Ectodermal cell (in vitro differentiated cells): ENCODE measurements around the gene LARP4.
"Not testable (repeated sequence)": the region's sequence is repeated elsewhere in the genome, so short reads cannot be mapped to it uniquely, and the experiment has no call there.

Source experiments
- H3K27ac ChIP-seq: 2 replicates; pipeline ENCODE4 v1.7.0; 2013; ENCODE audit warnings: mild to moderate bottlenecking, low read depth, low read length; ENCODE audit not compliant: insufficient read depth, poor library complexity, severe bottlenecking
- H3K27me3 ChIP-seq: 2 replicates; pipeline ENCODE4 v1.7.0; 2013; ENCODE audit warnings: mild to moderate bottlenecking, low read length; ENCODE audit not compliant: insufficient read depth, control insufficient read depth, poor library complexity, severe bottlenecking
- H3K36me3 ChIP-seq: one replicate; pipeline ENCODE4 v1.7.0; 2013; ENCODE audit warnings: low read length; ENCODE audit not compliant: control insufficient read depth, insufficient read depth
- H3K4me1 ChIP-seq: one replicate; pipeline ENCODE4 v1.7.0; 2013; ENCODE audit warnings: low read length; ENCODE audit not compliant: control insufficient read depth, insufficient read depth
- H3K4me3 ChIP-seq: 2 replicates; pipeline ENCODE4 v1.7.0; 2013; ENCODE audit warnings: low read depth, low read length, control low read depth; ENCODE audit not compliant: insufficient read depth
- H3K9me3 ChIP-seq: 2 replicates; pipeline ENCODE4 v1.7.0; 2013; ENCODE audit warnings: mild to moderate bottlenecking, low read length, moderate library complexity; ENCODE audit not compliant: control insufficient read depth
- WGBS, 2 experiments: methylation state at CpG; one replicate each; pipeline ENCODE4 v1.1.7; 2013; ENCODE audit warnings: missing lambda C conversion rate in 2 of 2; 5-methylcytosine and 5-hydroxymethylcytosine counted together

Gene LARP4

GRCh38 chr12:50521781-50522180, 121.1 kb downstream of the LARP4 start:
- H3K4me1 ChIP-seq, H3K27me3 ChIP-seq, H3K9me3 ChIP-seq, H3K4me3 ChIP-seq, H3K36me3 ChIP-seq, H3K27ac ChIP-seq: not testable (repeated sequence)
- 98 to 100% methylated on average over 3 of the region's 4 CpGs for WGBS, 2 experiments

GRCh38 chr12:50523772-50524171, 123.1 kb downstream of the LARP4 start:
- Histone ChIP-seq H3K9me3 (no peaks in the 10 kb centered on the region), H3K4me1 (no peaks in the 10 kb centered on the region), H3K27ac (no peak overlapping the region), H3K36me3 (no peaks in the 10 kb centered on the region), H3K4me3 (no peak overlapping the region), H3K27me3 (no peaks in the 10 kb centered on the region)
- 94 to 95% methylated on average over 1 of the region's 1 CpG for WGBS, 2 experiments

GRCh38 chr12:50524621-50525020, 123.9 kb downstream of the LARP4 start:
- 91 to 100% methylated on average over 2 of the region's 2 CpGs for WGBS, 2 experiments
- no peaks in the 10 kb centered on the region for H3K9me3 ChIP-seq
- no peaks in the 10 kb centered on the region for H3K4me1 ChIP-seq
- H3K27ac ChIP-seq: no peak overlapping the region
- no peaks in the 10 kb centered on the region for H3K36me3 ChIP-seq
- no peaks in the 10 kb centered on the region for H3K27me3 ChIP-seq
- no peak overlapping the region for H3K4me3 ChIP-seq

GRCh38 chr12:50525422-50525821, 124.7 kb downstream of the LARP4 start:
- Histone ChIP-seq H3K4me1 (peaks cover 2% of the 10 kb centered on the region), H3K9me3 (no peaks in the 10 kb centered on the region), H3K4me3 (no peak overlapping the region), H3K36me3 (no peaks in the 10 kb centered on the region), H3K27ac (no peak overlapping the region), H3K27me3 (no peaks in the 10 kb centered on the region)
- 89 to 96% methylated on average over 2 of the region's 2 CpGs for WGBS, 2 experiments

GRCh38 chr12:50527359-50527726, 126.7 kb downstream of the LARP4 start:
- no peak overlapping the region for H3K4me3 ChIP-seq
- H3K9me3 ChIP-seq: no peaks in the 10 kb centered on the region
- no peaks in the 10 kb centered on the region for H3K36me3 ChIP-seq
- H3K4me1 ChIP-seq: peaks cover 3% of the 10 kb centered on the region
- no peak overlapping the region for H3K27ac ChIP-seq
- no peaks in the 10 kb centered on the region for H3K27me3 ChIP-seq
- whole genome bisulfite sequencing, 2 experiments: 97% methylated on average over 3 to 5 of the region's 5 CpGs

GRCh38 chr12:50528800-50529199, 128.1 kb downstream of the LARP4 start:
- peaks cover 3% of the 10 kb centered on the region for H3K4me1 ChIP-seq
- no peaks in the 10 kb centered on the region for H3K27me3 ChIP-seq
- H3K4me3 ChIP-seq: no peak overlapping the region
- H3K9me3 ChIP-seq: no peaks in the 10 kb centered on the region
- 94 to 95% methylated on average over 1 of the region's 1 CpG for WGBS, 2 experiments
- no peak overlapping the region for H3K27ac ChIP-seq
- H3K36me3 ChIP-seq: no peaks in the 10 kb centered on the region

GRCh38 chr12:50529345-50529744, 128.7 kb downstream of the LARP4 start:
- Histone ChIP-seq H3K36me3 (no peaks in the 10 kb centered on the region), H3K4me1 (peaks cover 3% of the 10 kb centered on the region), H3K9me3 (no peaks in the 10 kb centered on the region), H3K4me3 (no peak overlapping the region), H3K27me3 (no peaks in the 10 kb centered on the region), H3K27ac (no peak overlapping the region)
- 91 to 95% methylated on average over 3 of the region's 3 CpGs for WGBS, 2 experiments
